GM12872 (cell line): ENCODE results near the gene CREBL2.

Experiments used
- TF ChIP-seq, protein P1 (sequence below): IDR thresholded peaks from 3 replicates; pipeline ENCODE4 v1.5.1; 2011; ENCODE audit warnings: low read depth, mild to moderate bottlenecking, low read length, moderate library complexity; ENCODE audit not compliant: insufficient read depth

Gene CREBL2

DNA sequence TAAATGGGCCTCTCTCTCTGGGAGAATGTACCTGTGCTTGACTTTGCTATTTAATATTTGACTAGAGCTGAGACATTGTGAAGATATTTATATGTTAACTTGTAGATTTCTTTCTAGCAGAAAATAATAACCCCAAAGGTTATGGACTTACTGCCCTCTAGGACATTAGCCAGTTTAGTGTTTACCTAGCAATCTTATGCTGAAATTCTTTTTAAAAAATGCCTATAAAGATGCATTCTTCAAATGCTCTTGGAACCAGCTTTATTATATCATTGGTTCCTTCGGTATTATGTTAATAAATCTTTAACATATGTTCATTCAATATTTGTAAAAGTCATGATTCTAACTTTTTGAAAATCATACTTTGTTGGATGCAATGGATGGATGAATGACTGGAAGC lies 56.3 kb downstream of the CREBL2 start:
- TF ChIP-seq, protein P1, sequence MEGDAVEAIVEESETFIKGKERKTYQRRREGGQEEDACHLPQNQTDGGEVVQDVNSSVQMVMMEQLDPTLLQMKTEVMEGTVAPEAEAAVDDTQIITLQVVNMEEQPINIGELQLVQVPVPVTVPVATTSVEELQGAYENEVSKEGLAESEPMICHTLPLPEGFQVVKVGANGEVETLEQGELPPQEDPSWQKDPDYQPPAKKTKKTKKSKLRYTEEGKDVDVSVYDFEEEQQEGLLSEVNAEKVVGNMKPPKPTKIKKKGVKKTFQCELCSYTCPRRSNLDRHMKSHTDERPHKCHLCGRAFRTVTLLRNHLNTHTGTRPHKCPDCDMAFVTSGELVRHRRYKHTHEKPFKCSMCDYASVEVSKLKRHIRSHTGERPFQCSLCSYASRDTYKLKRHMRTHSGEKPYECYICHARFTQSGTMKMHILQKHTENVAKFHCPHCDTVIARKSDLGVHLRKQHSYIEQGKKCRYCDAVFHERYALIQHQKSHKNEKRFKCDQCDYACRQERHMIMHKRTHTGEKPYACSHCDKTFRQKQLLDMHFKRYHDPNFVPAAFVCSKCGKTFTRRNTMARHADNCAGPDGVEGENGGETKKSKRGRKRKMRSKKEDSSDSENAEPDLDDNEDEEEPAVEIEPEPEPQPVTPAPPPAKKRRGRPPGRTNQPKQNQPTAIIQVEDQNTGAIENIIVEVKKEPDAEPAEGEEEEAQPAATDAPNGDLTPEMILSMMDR = no peak

DNA sequence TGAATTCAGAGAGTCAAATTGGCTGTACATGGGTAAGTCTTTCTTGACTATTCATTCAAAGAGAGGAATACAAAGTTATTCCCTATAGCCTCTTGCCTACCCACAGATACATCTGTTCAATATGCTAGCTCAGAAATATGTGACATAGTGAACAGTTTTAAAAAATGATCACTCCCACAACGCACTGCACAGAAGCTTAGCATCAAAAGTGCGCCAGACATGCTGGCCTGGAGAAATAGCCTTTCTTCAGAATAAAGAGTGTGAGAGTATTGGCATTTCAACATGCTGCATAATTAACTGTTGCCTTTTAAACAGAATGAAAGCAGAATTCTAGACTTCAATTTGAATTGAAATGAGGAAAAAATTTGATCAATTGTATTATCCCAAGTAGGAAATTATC lies 57.3 kb downstream of the CREBL2 start:
- TF ChIP-seq, protein P1 = no peak

DNA sequence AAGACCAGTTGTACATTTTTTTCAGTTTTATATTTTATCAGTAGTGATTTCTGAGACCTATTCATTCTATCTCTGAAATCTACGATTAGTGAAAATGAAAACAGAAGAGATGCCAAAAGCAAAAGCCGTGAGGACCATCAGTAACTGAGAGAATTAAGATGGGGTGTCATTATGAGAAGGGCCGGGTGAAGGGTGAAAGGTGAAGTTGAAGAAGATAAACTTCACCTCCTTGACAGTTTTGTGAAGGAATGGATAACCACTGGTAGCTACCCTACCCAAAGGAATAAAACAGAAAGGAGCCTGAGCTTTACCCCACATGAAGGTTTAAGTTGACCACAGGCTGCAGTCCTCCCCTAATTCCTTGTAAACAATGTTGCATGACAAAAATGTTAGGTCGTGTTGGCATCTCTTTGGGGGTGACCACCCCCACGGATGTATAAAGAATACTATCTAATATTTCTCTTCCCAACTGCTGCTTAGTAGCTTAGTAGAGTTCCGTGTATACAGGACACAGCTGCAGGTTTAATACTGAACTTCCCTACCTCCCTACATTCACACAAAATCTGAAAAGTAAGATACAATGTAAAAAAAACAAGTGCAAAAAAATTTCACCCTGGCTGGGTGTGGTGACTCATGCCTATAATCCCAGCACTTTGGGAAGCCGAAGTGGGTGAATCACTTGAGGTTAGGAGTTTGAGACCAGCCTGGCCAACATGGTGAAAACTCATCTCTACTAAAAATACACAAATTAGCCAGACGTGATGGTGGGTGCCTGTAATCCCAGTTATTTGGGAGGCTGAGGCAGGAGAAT lies 60.4 kb downstream of the CREBL2 start:
- TF ChIP-seq, protein P1 = no peak

DNA sequence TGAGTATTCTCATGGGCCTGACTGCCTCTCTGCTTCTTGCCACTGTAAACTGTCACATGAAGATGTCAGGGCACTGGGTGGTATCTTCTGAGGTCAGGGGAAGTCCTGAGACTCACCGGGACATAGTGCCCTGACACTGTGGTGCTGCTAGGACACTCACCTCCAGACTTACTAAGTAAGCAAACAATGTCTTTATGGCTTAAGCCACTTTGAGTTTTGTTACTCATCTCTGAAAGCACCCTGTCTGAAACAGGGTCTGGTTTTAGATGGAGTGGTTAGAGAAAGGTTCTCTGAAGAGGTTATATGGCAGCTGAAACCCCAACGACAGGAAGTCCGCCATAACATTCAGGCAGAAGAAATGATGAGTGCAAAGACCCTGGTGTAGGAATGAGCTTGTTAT lies 61.6 kb downstream of the CREBL2 start:
- TF ChIP-seq, protein P1 = no peak

DNA sequence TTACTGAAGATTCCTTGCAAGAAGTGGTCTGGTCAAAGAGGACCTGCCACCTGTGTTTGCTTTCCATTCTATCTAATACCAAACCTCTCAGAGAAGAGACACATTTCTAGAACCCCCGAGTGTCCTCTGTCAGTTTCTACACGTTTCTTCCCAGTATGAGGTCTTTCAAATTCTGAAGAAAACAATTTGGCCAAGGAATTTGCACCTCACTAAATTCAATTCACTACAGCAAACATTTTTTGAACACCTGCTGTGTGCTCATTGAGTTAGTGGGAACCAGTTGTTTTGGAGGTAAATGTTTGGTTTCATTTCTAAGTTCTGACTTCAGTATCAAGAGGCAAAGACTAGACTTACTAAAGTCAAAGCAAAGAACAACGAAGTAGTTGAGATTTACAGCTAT lies 64.9 kb downstream of the CREBL2 start:
- TF ChIP-seq, protein P1 = no peak

DNA sequence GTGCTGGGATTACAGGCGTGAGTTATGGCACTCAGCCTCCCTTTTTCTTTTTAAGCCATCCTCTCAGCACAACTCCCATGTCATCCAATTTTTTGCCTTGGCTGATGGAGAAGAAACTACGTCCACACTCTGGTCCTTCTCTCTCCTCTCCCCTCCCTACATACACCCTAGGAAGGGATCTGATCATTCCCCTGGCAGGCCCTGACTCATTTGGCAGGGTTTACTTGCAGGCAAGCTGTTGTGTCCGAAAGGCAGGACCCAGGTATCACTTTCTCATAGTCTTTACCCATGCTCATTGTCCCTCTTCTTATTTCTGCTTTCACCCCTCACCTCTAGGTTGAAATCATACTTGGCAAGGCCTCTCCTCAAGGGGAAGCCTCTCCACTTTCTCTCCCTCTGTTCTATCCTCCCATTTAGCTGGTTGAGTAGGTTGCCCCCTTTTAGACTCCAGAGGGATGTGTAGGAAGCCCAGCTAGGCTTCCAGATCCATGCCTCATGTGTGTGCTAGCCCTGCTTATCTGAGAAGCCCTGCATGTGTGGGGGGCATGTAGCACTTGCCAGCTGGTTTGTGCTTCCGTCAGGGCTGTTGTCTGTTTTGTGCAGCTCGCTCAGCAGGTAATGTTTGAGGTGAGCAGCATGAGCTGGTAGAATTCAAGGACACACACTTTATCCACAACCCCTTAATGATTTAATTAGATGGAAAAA lies 69.5 kb downstream of the CREBL2 start:
- TF ChIP-seq, protein P1 = no peak

DNA sequence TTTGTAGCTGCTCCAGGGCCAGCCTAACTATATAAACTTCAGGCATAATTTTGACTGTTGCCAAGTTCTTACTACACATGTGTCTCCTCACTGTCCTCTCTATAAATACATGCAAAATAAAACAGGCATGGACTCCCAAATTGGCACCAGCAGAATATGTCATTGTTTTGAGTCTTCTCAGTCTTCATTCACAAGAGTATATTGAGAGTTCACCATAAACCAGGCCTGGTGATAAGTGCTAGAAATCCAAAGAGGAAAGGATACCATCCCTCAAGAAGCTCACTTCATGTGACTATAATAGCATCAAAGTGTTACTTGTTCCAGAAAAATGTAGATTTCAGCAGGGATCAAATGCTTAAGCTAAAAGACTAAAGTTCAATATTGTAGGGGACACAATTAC lies 70.6 kb downstream of the CREBL2 start:
- TF ChIP-seq, protein P1 = no peak
